ENCODE data around the gene PPP1R17.

PPP1R17 gene

GRCh38 chr7:31648880-31649279 is 38.1 kb upstream of the PPP1R17 start:
- no peak for DNase-seq (ENCODE audit: low spot score)
- POLR2A ChIA-PET (ENCODE audit: low non-redundant PET) = no interaction called here
- CTCF ChIA-PET = no interaction called here
- H3K27ac ChIP-seq = no peak overlapping the region
- no peak for TF ChIP-seq CTCF (conservative IDR thresholded peaks at IDR 0.05; ENCODE audit: low read depth)

GRCh38 chr7:31651234-31652062 is 35.6 kb upstream of the PPP1R17 start:
- H3K27ac ChIP-seq = no peak overlapping the region
- ChIA-PET CTCF (no interaction called here), POLR2A (ENCODE audit: low non-redundant PET) (no interaction called here)
- no peak for DNase-seq (ENCODE audit: low spot score)
- no peak for TF ChIP-seq CTCF (conservative IDR thresholded peaks at IDR 0.05; ENCODE audit: low read depth)

GRCh38 chr7:31652063-31652326 is 35.0 kb upstream of the PPP1R17 start:
- H3K27ac ChIP-seq = no peak overlapping the region
- ChIA-PET POLR2A (ENCODE audit: low non-redundant PET) (no interaction called here), CTCF (no interaction called here)
- DNase-seq (ENCODE audit: low spot score) = no peak
- no peak for TF ChIP-seq CTCF (conservative IDR thresholded peaks at IDR 0.05; ENCODE audit: low read depth)

- TF ChIP-seq CTCF (conservative IDR thresholded peaks at IDR 0.05; ENCODE audit: low read depth) = no peak
- ChIA-PET CTCF (no interaction called here), POLR2A (ENCODE audit: low non-redundant PET) (no interaction called here)
- H3K27ac ChIP-seq = no peak overlapping the region
- DNase-seq (ENCODE audit: low spot score) = no peak
Measured at GRCh38 chr7:31663072-31663471, 23.9 kb upstream of the PPP1R17 start.

GRCh38 chr7:31664890-31665289 is 22.1 kb upstream of the PPP1R17 start:
- no peak for DNase-seq (ENCODE audit: low spot score)
- POLR2A ChIA-PET (ENCODE audit: low non-redundant PET) = no interaction called here
- CTCF ChIA-PET = no interaction called here

GRCh38 chr7:31665546-31665945 is 21.5 kb upstream of the PPP1R17 start:
- no peak for TF ChIP-seq CTCF (conservative IDR thresholded peaks at IDR 0.05; ENCODE audit: low read depth)
- ChIA-PET POLR2A (ENCODE audit: low non-redundant PET) (no interaction called here), CTCF (no interaction called here)
- DNase-seq (ENCODE audit: low spot score) = no peak
- H3K27ac ChIP-seq = no peak overlapping the region

More at GRCh38 chr7:31664890-31665289, 22.1 kb upstream of the PPP1R17 start:
- no peak overlapping the region for H3K27ac ChIP-seq
- no peak for TF ChIP-seq CTCF (conservative IDR thresholded peaks at IDR 0.05; ENCODE audit: low read depth)

Data from RWPE1 (cell line).